ENCODE data around the gene SMURF1. TPM values are rescaled to one million over a fixed set of nuclear protein-coding genes. Genes with fewer than 3 reads are reported as not detected.
A peak's percentile ranks its signal among the peaks of the same experiment; 100 is the strongest.

SMURF1 gene
- 14.5 TPM for polyA plus RNA-seq (2013, experiment 1 of 2)
- polyA plus RNA-seq (2013, experiment 2 of 2): 14.3 TPM

GRCh38 chr7:99143853-99144672 lies at the start of gene SMURF1:
Gene SMURF1, minus strand, starts transcription at chr7:99144108. Its CDS starts 328 bp downstream, at chr7:99143780.
- no peak within 1 kb of the TSS for H4K8ac ChIP-seq (ENCODE audit: low read depth, low read length)
- peak within 1 kb of the TSS; percentile 98 for H2AFZ ChIP-seq (ENCODE audit: low read length)
- DNase-seq (ENCODE audit: low spot score): peak; percentile 71
- peak within 1 kb of the TSS; percentile 97 for H3K18ac ChIP-seq (ENCODE audit: low read length)
- H3K4me3 ChIP-seq (ENCODE audit: low read length in 2 of 2): peak within 1 kb of the TSS; percentile 65 to 86
- H2AK5ac ChIP-seq (ENCODE audit: low read depth, low read length): no peak within 1 kb of the TSS
- no peak within 1 kb of the TSS for H2BK12ac ChIP-seq (ENCODE audit: low read length)
- no peaks in the 10 kb centered on the region for H3K27me3 ChIP-seq (ENCODE audit: control insufficient read depth in 3 of 3, insufficient read depth in 3 of 3, low read depth in 1 of 3, low read length in 3 of 3)
- peak within 1 kb of the TSS; percentile 95 for H2BK5ac ChIP-seq (ENCODE audit: low read length)
- no peaks in the 10 kb centered on the region for H3K9me3 ChIP-seq (replicated peaks in 1 of 2; ENCODE audit: control insufficient read depth in 2 of 2, insufficient read depth in 1 of 2, low read depth in 1 of 2, low read length in 2 of 2)
- H4K91ac ChIP-seq (ENCODE audit: low read depth, low read length, poor library complexity): no peak within 1 kb of the TSS
- H3K9ac ChIP-seq (ENCODE audit: low read depth, low read length, poor library complexity): peak within 1 kb of the TSS; percentile 94
- peak within 1 kb of the TSS; percentile 66 for H3K4me2 ChIP-seq (ENCODE audit: insufficient read depth, low read length, poor library complexity, severe bottlenecking)
- peaks cover 0 to 9% of the 10 kb centered on the region in 2 donors for H3K36me3 ChIP-seq (replicated peaks in 1 of 2; ENCODE audit: control insufficient read depth in 2 of 2, insufficient read depth in 2 of 2, low read length in 2 of 2)
- H3K4ac ChIP-seq (ENCODE audit: low read length): peak within 1 kb of the TSS; percentile 66
- peak within 1 kb of the TSS; percentile 94 for H3K23ac ChIP-seq (ENCODE audit: low read depth, low read length, poor library complexity)
- peaks cover 6 to 8% of the 10 kb centered on the region in 2 donors for H3K4me1 ChIP-seq (ENCODE audit: control insufficient read depth in 2 of 2, insufficient read depth in 1 of 2, low read depth in 1 of 2, low read length in 2 of 2)
- peak within 1 kb of the TSS; percentile 47 for H2BK120ac ChIP-seq (ENCODE audit: low read depth, low read length)
- H3K14ac ChIP-seq (ENCODE audit: low read length): peak within 1 kb of the TSS; percentile 82
- WGBS, 2 donors (ENCODE audit: extremely low coverage in 2 of 2, insufficient read length in 2 of 2, insufficient replicate concordance in 1 of 2): no CpG with 5 or more reads among the region's 94 CpGs
- no peaks in the 10 kb centered on the region for H3K79me1 ChIP-seq (ENCODE audit: low read depth, low read length)
- no peak within 1 kb of the TSS for H2BK15ac ChIP-seq (ENCODE audit: low read length)
- peak within 1 kb of the TSS; percentile 91 for H3K27ac ChIP-seq (replicated peaks; ENCODE audit: low read length)

- Histone ChIP-seq H2BK120ac (ENCODE audit: low read depth, low read length) (no peak overlapping the region), H3K27me3 (ENCODE audit: control insufficient read depth in 3 of 3, insufficient read depth in 3 of 3, low read depth in 1 of 3, low read length in 3 of 3) (no peaks in the 10 kb centered on the region), H2BK12ac (ENCODE audit: low read length) (no peak overlapping the region), H3K79me1 (ENCODE audit: low read depth, low read length) (no peaks in the 10 kb centered on the region), H2BK5ac (ENCODE audit: low read length) (no peak overlapping the region), H4K91ac (ENCODE audit: low read depth, low read length, poor library complexity) (no peak overlapping the region), H3K4ac (ENCODE audit: low read length) (no peak overlapping the region), H3K18ac (ENCODE audit: low read length) (no peak overlapping the region), H2AFZ (ENCODE audit: low read length) (no peak overlapping the region), H3K9me3 (replicated peaks in 1 of 2; ENCODE audit: control insufficient read depth in 2 of 2, insufficient read depth in 1 of 2, low read depth in 1 of 2, low read length in 2 of 2) (peaks cover 0 to 3% of the 10 kb centered on the region in 2 donors), H3K4me3 (ENCODE audit: low read length in 2 of 2) (no peak overlapping the region), H3K4me1 (ENCODE audit: control insufficient read depth in 2 of 2, insufficient read depth in 1 of 2, low read depth in 1 of 2, low read length in 2 of 2) (no peaks in the 10 kb centered on the region), H3K14ac (ENCODE audit: low read length) (no peak overlapping the region), H2BK15ac (ENCODE audit: low read length) (no peak overlapping the region), H4K8ac (ENCODE audit: low read depth, low read length) (no peak overlapping the region), H2AK5ac (ENCODE audit: low read depth, low read length) (no peak overlapping the region), H3K36me3 (replicated peaks in 1 of 2; ENCODE audit: control insufficient read depth in 2 of 2, insufficient read depth in 2 of 2, low read length in 2 of 2) (no peaks in the 10 kb centered on the region), H3K4me2 (ENCODE audit: insufficient read depth, low read length, poor library complexity, severe bottlenecking) (no peak overlapping the region), H3K27ac (replicated peaks; ENCODE audit: low read length) (no peak overlapping the region), H3K9ac (ENCODE audit: low read depth, low read length, poor library complexity) (no peak overlapping the region), H3K23ac (ENCODE audit: low read depth, low read length, poor library complexity) (no peak overlapping the region)
- WGBS, 2 donors (ENCODE audit: extremely low coverage in 2 of 2, insufficient read length in 2 of 2, insufficient replicate concordance in 1 of 2): no CpG with 5 or more reads among the region's 5 CpGs
- DNase-seq (ENCODE audit: low spot score): no peak
These were observed 48.1 kb upstream of the SMURF1 start for GRCh38 chr7:99191869-99192596.

- no peak overlapping the region for H3K4me3 ChIP-seq (ENCODE audit: low read length in 2 of 2)
These were observed 46.6 kb upstream of the SMURF1 start for GRCh38 chr7:99190359-99191009.

More at GRCh38 chr7:99190359-99191009, 46.6 kb upstream of the SMURF1 start:
- Histone ChIP-seq H3K4me2 (ENCODE audit: insufficient read depth, low read length, poor library complexity, severe bottlenecking) (no peak overlapping the region), H3K27ac (replicated peaks; ENCODE audit: low read length) (no peak overlapping the region), H3K18ac (ENCODE audit: low read length) (no peak overlapping the region), H3K4ac (ENCODE audit: low read length) (no peak overlapping the region), H4K91ac (ENCODE audit: low read depth, low read length, poor library complexity) (no peak overlapping the region), H2BK15ac (ENCODE audit: low read length) (no peak overlapping the region), H2AFZ (ENCODE audit: low read length) (no peak overlapping the region), H2AK5ac (ENCODE audit: low read depth, low read length) (no peak overlapping the region), H3K4me1 (ENCODE audit: control insufficient read depth in 2 of 2, insufficient read depth in 1 of 2, low read depth in 1 of 2, low read length in 2 of 2) (no peaks in the 10 kb centered on the region), H3K36me3 (replicated peaks in 1 of 2; ENCODE audit: control insufficient read depth in 2 of 2, insufficient read depth in 2 of 2, low read length in 2 of 2) (no peaks in the 10 kb centered on the region), H3K9me3 (replicated peaks in 1 of 2; ENCODE audit: control insufficient read depth in 2 of 2, insufficient read depth in 1 of 2, low read depth in 1 of 2, low read length in 2 of 2) (peaks cover 0 to 3% of the 10 kb centered on the region in 2 donors), H4K8ac (ENCODE audit: low read depth, low read length) (no peak overlapping the region), H3K9ac (ENCODE audit: low read depth, low read length, poor library complexity) (no peak overlapping the region), H3K23ac (ENCODE audit: low read depth, low read length, poor library complexity) (no peak overlapping the region), H2BK120ac (ENCODE audit: low read depth, low read length) (no peak overlapping the region), H2BK5ac (ENCODE audit: low read length) (no peak overlapping the region), H3K27me3 (ENCODE audit: control insufficient read depth in 3 of 3, insufficient read depth in 3 of 3, low read depth in 1 of 3, low read length in 3 of 3) (no peaks in the 10 kb centered on the region), H3K79me1 (ENCODE audit: low read depth, low read length) (no peaks in the 10 kb centered on the region), H3K14ac (ENCODE audit: low read length) (no peak overlapping the region), H2BK12ac (ENCODE audit: low read length) (no peak overlapping the region)
- no peak for DNase-seq (ENCODE audit: low spot score)
- WGBS, 2 donors (ENCODE audit: extremely low coverage in 2 of 2, insufficient read length in 2 of 2, insufficient replicate concordance in 1 of 2): no CpG with 5 or more reads among the region's 7 CpGs
